ENCODE data around the gene VSNL1. TPM values are rescaled to one million over a fixed set of nuclear protein-coding genes. Genes with fewer than 3 reads are reported as not detected.

Gene VSNL1
- total and polyA plus RNA-seq, 2 donors: 1.1 to 1.7 TPM

GRCh38 chr2:17580319-17580715, 39.8 kb downstream of the VSNL1 start:
- WGBS: 73% methylated on average over 2 of the region's 2 CpGs

GRCh38 chr2:17581831-17582230, 41.3 kb downstream of the VSNL1 start:
- no peak overlapping the region for H3K4me3 ChIP-seq (ENCODE audit: low read depth, low read length)
- DNase-seq (ENCODE audit: extremely low spot score): no peak
- 88% methylated on average over 2 of the region's 2 CpGs for WGBS
- no peak overlapping the region for H3K27ac ChIP-seq (ENCODE audit: low read depth)
- H3K4me1 ChIP-seq (ENCODE audit: insufficient read depth): no peaks in the 10 kb centered on the region
- H3K36me3 ChIP-seq (ENCODE audit: insufficient read depth): no peaks in the 10 kb centered on the region

More at GRCh38 chr2:17580319-17580715, 39.8 kb downstream of the VSNL1 start:
- no peaks in the 10 kb centered on the region for H3K4me1 ChIP-seq (ENCODE audit: insufficient read depth)
- no peak overlapping the region for H3K27ac ChIP-seq (ENCODE audit: low read depth)
- no peak for DNase-seq (ENCODE audit: extremely low spot score)
- H3K4me3 ChIP-seq (ENCODE audit: low read depth, low read length): no peak overlapping the region
- H3K36me3 ChIP-seq (ENCODE audit: insufficient read depth): no peaks in the 10 kb centered on the region

DNA sequence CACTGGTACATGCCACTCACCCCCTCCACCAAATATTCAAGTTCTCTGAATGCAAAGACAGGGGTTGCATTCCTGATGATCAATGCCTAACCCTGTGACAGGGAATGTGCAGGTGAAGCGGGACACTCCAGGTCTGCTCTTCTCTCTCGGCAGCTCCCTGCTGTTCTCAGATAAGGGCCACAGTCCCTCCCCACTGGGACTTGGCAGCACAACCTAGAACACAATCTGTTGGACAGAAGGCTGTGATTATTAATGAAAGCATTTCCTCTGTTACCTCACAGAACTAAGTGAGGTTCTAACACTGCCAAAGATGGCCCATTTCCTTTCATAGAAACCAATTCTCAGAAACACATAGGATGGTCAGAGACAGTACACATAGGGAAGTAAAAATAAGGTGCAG, 42.7 kb downstream of the VSNL1 start:
- 76% methylated on average over 2 of the region's 2 CpGs for WGBS
- Histone ChIP-seq H3K36me3 (ENCODE audit: insufficient read depth) (no peaks in the 10 kb centered on the region), H3K4me1 (ENCODE audit: insufficient read depth) (no peaks in the 10 kb centered on the region), H3K4me3 (ENCODE audit: low read depth, low read length) (no peak overlapping the region), H3K27ac (ENCODE audit: low read depth) (no peak overlapping the region)
- DNase-seq (ENCODE audit: extremely low spot score): no peak

DNA sequence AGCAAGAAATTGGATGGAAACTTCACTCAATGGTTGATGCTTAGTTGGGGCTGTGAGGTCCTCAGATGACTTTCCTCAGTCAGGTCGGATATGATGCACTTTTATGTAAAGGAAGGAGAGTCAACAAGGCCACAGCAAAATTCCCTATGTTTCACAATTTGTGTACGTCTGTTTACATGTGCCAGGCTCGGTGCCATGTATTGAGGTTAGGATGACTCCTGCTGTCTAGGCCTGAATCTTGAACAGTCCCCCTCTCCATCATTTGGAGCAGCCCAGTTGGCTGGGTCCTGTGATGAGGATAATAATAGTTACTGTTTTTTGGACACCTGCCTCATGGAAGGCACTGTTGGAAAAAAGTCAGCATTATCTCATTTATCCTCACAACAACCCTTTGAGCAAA, 43.1 kb downstream of the VSNL1 start:
- H3K27ac ChIP-seq (ENCODE audit: low read depth): no peak overlapping the region
- no peaks in the 10 kb centered on the region for H3K4me1 ChIP-seq (ENCODE audit: insufficient read depth)
- DNase-seq (ENCODE audit: extremely low spot score): no peak
- 79% methylated on average over 3 of the region's 3 CpGs for WGBS
- no peaks in the 10 kb centered on the region for H3K36me3 ChIP-seq (ENCODE audit: insufficient read depth)
- no peak overlapping the region for H3K4me3 ChIP-seq (ENCODE audit: low read depth, low read length)

GRCh38 chr2:17584689-17585088, 44.2 kb downstream of the VSNL1 start:
- Histone ChIP-seq H3K36me3 (ENCODE audit: insufficient read depth) (no peaks in the 10 kb centered on the region), H3K27ac (ENCODE audit: low read depth) (no peak overlapping the region), H3K4me1 (ENCODE audit: insufficient read depth) (no peaks in the 10 kb centered on the region), H3K4me3 (ENCODE audit: low read depth, low read length) (no peak overlapping the region)
- WGBS: 88% methylated on average over 4 of the region's 4 CpGs
- no peak for DNase-seq (ENCODE audit: extremely low spot score)

- no peaks in the 10 kb centered on the region for H3K36me3 ChIP-seq (ENCODE audit: insufficient read depth)
- H3K4me1 ChIP-seq (ENCODE audit: insufficient read depth): no peaks in the 10 kb centered on the region
- H3K4me3 ChIP-seq (ENCODE audit: low read depth, low read length): no peak overlapping the region
- no peak for DNase-seq (ENCODE audit: extremely low spot score)
- no peak overlapping the region for H3K27ac ChIP-seq (ENCODE audit: low read depth)
- 89% methylated on average over 3 of the region's 3 CpGs for WGBS
These were observed 47.0 kb downstream of the VSNL1 start for GRCh38 chr2:17587469-17587868.

DNA sequence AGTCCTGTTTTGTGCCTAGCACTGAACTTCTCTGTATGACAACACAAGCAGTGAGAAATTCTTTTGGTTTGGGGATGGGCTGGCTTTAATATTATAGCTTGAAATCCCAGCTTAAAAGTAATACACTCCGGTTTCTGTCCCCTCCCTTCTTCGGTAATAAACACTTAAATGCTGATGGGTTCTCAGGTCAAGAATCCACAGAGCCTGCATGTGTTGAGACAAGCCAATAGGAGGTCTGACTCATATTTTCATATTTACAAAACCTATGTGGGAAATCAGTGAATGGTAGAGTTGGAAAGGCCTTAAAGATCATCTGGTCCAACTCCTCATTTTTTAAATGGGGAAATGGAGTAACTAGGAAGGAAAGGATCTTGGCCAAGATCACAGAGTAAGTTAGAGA, 47.5 kb downstream of the VSNL1 start:
- no peak overlapping the region for H3K27ac ChIP-seq (ENCODE audit: low read depth)
- no peaks in the 10 kb centered on the region for H3K4me1 ChIP-seq (ENCODE audit: insufficient read depth)
- DNase-seq (ENCODE audit: extremely low spot score): no peak
- H3K4me3 ChIP-seq (ENCODE audit: low read depth, low read length): no peak overlapping the region
- no peaks in the 10 kb centered on the region for H3K36me3 ChIP-seq (ENCODE audit: insufficient read depth)
- WGBS: 75% methylated on average over 2 of the region's 2 CpGs

- no peaks in the 10 kb centered on the region for H3K4me1 ChIP-seq (ENCODE audit: insufficient read depth)
- no peak for DNase-seq (ENCODE audit: extremely low spot score)
- no peak overlapping the region for H3K4me3 ChIP-seq (ENCODE audit: low read depth, low read length)
- H3K36me3 ChIP-seq (ENCODE audit: insufficient read depth): no peaks in the 10 kb centered on the region
- 92% methylated on average over 2 of the region's 2 CpGs for WGBS
- no peak overlapping the region for H3K27ac ChIP-seq (ENCODE audit: low read depth)
These were observed 49.0 kb downstream of the VSNL1 start for GRCh38 chr2:17589406-17590035.

DNA sequence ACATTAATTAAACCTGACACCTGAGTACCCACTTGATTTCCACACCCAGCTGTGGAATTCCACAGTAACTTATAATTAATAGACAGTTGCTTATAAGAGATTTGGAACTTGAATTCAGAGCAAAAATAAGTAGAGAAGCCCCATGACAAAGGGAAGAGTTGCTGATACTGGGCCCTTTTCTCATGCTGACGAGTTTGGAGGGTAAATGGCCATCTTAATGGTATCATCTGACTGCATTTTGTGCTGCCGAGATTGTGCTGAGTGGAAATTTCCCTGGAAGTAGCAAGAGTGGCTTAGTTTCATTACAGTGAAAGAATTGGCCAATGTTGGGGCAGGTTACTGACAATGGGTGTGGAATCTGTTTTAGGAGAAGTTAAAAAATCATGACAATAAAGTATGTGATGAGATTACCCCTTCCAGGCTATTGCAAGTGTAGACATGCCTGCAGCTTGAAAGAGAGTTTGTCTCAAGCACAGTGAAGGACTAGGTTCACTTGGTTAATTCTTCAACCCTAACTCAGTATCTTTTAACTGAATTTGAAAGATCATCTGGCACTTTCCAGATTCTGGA, 49.9 kb downstream of the VSNL1 start:
- H3K36me3 ChIP-seq (ENCODE audit: insufficient read depth): no peaks in the 10 kb centered on the region
- no peak for DNase-seq (ENCODE audit: extremely low spot score)
- WGBS: 82% methylated on average over 2 of the region's 2 CpGs
- H3K27ac ChIP-seq (ENCODE audit: low read depth): no peak overlapping the region
- H3K4me3 ChIP-seq (ENCODE audit: low read depth, low read length): no peak overlapping the region
- no peaks in the 10 kb centered on the region for H3K4me1 ChIP-seq (ENCODE audit: insufficient read depth)

DNA sequence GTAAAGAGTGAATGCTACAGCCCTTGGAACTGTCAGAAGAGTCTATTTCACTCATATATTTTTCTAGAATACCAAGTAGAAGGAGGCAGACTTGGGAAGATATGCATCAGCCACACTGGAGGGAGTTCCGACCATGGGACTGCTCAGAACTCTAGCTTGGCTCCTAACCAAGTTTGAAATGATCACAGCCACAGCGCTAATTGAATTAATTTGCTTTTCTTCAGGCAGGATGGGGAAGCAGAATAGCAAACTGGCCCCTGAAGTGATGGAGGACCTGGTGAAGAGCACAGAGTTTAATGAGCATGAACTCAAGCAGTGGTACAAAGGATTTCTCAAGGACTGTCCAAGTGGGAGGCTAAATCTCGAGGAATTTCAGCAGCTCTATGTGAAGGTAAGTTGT, 51.4 kb downstream of the VSNL1 start:
- 88% methylated on average over 3 of the region's 3 CpGs for WGBS
- Histone ChIP-seq H3K36me3 (ENCODE audit: insufficient read depth) (no peaks in the 10 kb centered on the region), H3K4me3 (ENCODE audit: low read depth, low read length) (no peak overlapping the region), H3K4me1 (ENCODE audit: insufficient read depth) (no peaks in the 10 kb centered on the region), H3K27ac (ENCODE audit: low read depth) (no peak overlapping the region)
- no peak for DNase-seq (ENCODE audit: extremely low spot score)

DNA sequence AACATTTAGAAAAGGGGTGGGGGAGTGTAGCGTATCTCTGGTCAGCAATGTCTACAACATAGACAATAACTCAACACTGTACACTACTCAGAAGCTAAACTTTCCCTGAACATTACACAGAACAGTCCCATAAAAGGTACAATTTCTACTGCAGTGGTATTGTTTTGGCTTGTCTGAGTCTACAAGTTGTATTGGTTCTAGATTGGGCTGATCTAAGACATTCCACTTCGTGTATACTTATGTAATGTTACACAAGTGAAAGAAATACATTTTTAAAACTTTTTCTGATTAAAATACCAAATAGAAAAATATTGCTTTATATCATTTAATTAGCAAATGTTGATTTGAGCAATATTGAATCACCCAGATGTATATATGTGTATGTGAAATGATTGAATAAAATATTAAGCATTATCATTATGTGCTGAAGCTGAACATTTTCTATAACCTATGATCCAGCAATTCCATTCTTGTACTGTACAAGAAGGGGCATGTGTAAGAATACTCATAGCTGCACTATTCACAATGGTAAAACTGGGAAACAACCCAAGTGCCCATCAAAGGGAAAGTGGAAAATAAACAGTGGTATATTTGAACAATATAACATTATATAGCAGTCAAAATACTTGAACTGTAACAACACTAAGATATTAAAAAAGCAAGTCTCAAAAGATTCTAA, 52.4 kb downstream of the VSNL1 start:
- no peak overlapping the region for H3K27ac ChIP-seq (ENCODE audit: low read depth)
- H3K36me3 ChIP-seq (ENCODE audit: insufficient read depth): no peaks in the 10 kb centered on the region
- no peaks in the 10 kb centered on the region for H3K4me1 ChIP-seq (ENCODE audit: insufficient read depth)
- 80% methylated on average over 2 of the region's 2 CpGs for WGBS
- no peak overlapping the region for H3K4me3 ChIP-seq (ENCODE audit: low read depth, low read length)
- no peak for DNase-seq (ENCODE audit: extremely low spot score)

DNA sequence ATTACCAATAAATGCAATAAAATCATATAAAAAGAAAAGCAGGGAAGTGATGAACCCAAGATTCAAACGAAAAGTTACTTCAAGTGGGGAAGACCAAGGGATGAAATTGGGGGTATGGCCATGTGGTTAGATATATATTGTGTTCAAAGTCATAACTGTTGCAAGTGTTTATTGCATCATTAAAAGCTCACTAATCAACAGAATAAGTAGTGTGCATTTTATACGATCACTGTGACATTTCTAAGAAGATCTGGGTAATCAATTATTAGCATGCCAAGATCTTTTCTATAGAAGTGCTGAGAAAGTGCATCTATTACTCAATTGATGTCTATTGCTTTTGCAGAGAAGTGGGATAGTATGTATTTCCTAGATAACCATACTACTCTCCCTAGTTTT, 52.9 kb downstream of the VSNL1 start:
- Histone ChIP-seq H3K36me3 (ENCODE audit: insufficient read depth) (no peaks in the 10 kb centered on the region), H3K27ac (ENCODE audit: low read depth) (no peak overlapping the region), H3K4me1 (ENCODE audit: insufficient read depth) (no peaks in the 10 kb centered on the region), H3K4me3 (ENCODE audit: low read depth, low read length) (no peak overlapping the region)
- WGBS: 87% methylated on average over 2 of the region's 2 CpGs
- no peak for DNase-seq (ENCODE audit: extremely low spot score)

GRCh38 chr2:17593841-17594491, 53.5 kb downstream of the VSNL1 start:
- H3K4me1 ChIP-seq (ENCODE audit: insufficient read depth): no peaks in the 10 kb centered on the region
- H3K36me3 ChIP-seq (ENCODE audit: insufficient read depth): no peaks in the 10 kb centered on the region
- WGBS: 42% methylated on average over 6 of the region's 6 CpGs
- H3K27ac ChIP-seq (ENCODE audit: low read depth): no peak overlapping the region
- peak; percentile 47 for DNase-seq (ENCODE audit: extremely low spot score)
- H3K4me3 ChIP-seq (ENCODE audit: low read depth, low read length): no peak overlapping the region

All from urinary bladder (tissue), 4 donors.